Transverse colon (tissue), 4 donors: ENCODE results near the gene AKR7A2.

ENCODE experiments used
- CTCF ChIP-seq, 5 experiments: fragments of 200-600 bp in 3 of 5; fragments of 450-650 bp in 2 of 5; sonication (generic) in 3 of 5; IDR thresholded peaks; 1 replicate in 2 of 5; 2 replicates in 3 of 5; pipeline ENCODE4 v1.5.1; 2016 to 2017; ENCODE audit warnings: antibody characterized with exemption in 5 of 5, inconsistent platforms in 3 of 5, mild to moderate bottlenecking in 2 of 5, moderate library complexity in 1 of 5
- EP300 ChIP-seq: sonication (generic); formaldehyde crosslinking; IDR thresholded peaks from one replicate; pipeline ENCODE4 v1.6.1; 2017; ENCODE audit warnings: antibody characterized with exemption, low read depth
- POLR2AphosphoS5 ChIP-seq, 3 donors: sonication (generic); formaldehyde crosslinking; IDR thresholded peaks; one replicate each; pipeline ENCODE4 v1.6.1; 2016; ENCODE audit warnings: antibody characterized with exemption in 3 of 3

GRCh38 chr1:19347533-19348172 lies 35.7 kb upstream of the AKR7A2 start:
- TF ChIP-seq CTCF (IDR thresholded peaks at IDR 0.05) (no peak), POLR2AphosphoS5 (IDR thresholded peaks at IDR 0.05) (no peak), EP300 (no peak)
